ENCODE measurements around the gene KRI1. TPM values are rescaled to one million over a fixed set of nuclear protein-coding genes. Genes with fewer than 3 reads are reported as not detected.

Gene KRI1
- total and polyA plus RNA-seq, 2 donors (not counting 1 experiment from before 2014, with no cell fraction given), result 8.6 to 9.4 TPM

GRCh38 chr19:10553087-10553667, 12.6 kb downstream of the KRI1 start:
- no peak for DNase-seq (ENCODE audit: low read depth in 2 of 2)
- no peaks in the 10 kb centered on the region for H3K4me1 ChIP-seq (ENCODE audit: control insufficient read depth, extremely low read depth, insufficient read depth, low read length)
- no peak overlapping the region for H3K4me3 ChIP-seq (replicated peaks in 1 of 4; ENCODE audit: control extremely low read depth in 1 of 4, insufficient read depth in 1 of 4, low read depth in 3 of 4, low read length in 4 of 4)
- no peak overlapping the region for H3K9ac ChIP-seq (ENCODE audit: insufficient read depth, low read length)
- no peaks in the 10 kb centered on the region for H3K9me3 ChIP-seq (ENCODE audit: control insufficient read depth, insufficient read depth, low read depth, low read length)
- TF ChIP-seq CTCF (conservative IDR thresholded peaks at IDR 0.05 in 1 of 2, IDR thresholded peaks at IDR 0.05 in 1 of 2; ENCODE audit: low read depth in 1 of 2, low read length in 2 of 2) (no peak), EZH2 (IDR thresholded peaks at IDR 0.05; ENCODE audit: low read length, missing control alignments) (no peak)
- H3K27me3 ChIP-seq (ENCODE audit: control insufficient read depth, insufficient read depth, low read length), result no peaks in the 10 kb centered on the region
- no peak overlapping the region for H2AFZ ChIP-seq (ENCODE audit: low read length)
- no peaks in the 10 kb centered on the region for H3K79me2 ChIP-seq (ENCODE audit: control insufficient read depth, insufficient read depth, low read length)
- H3K4me2 ChIP-seq (ENCODE audit: extremely low read depth, insufficient read depth, low read length), result no peak overlapping the region
- no peaks in the 10 kb centered on the region for H4K20me1 ChIP-seq (ENCODE audit: control insufficient read depth, extremely low read depth, insufficient read depth, low read length)
- no peak overlapping the region for H3K27ac ChIP-seq (ENCODE audit: insufficient read depth, low read length)
- H3K36me3 ChIP-seq (ENCODE audit: control insufficient read depth, insufficient read depth, low read length), result peaks cover 40% of the 10 kb centered on the region

GRCh38 chr19:10552510-10553053, 13.2 kb downstream of the KRI1 start:
- H3K4me3 ChIP-seq (replicated peaks in 1 of 4; ENCODE audit: control extremely low read depth in 1 of 4, insufficient read depth in 1 of 4, low read depth in 3 of 4, low read length in 4 of 4), result no peak overlapping the region

More at GRCh38 chr19:10552510-10553053, 13.2 kb downstream of the KRI1 start:
- Histone ChIP-seq H3K9me3 (ENCODE audit: control insufficient read depth, insufficient read depth, low read depth, low read length) (no peaks in the 10 kb centered on the region), H3K4me2 (ENCODE audit: extremely low read depth, insufficient read depth, low read length) (no peak overlapping the region), H3K4me1 (ENCODE audit: control insufficient read depth, extremely low read depth, insufficient read depth, low read length) (no peaks in the 10 kb centered on the region), H3K79me2 (ENCODE audit: control insufficient read depth, insufficient read depth, low read length) (no peaks in the 10 kb centered on the region), H2AFZ (ENCODE audit: low read length) (no peak overlapping the region), H3K27me3 (ENCODE audit: control insufficient read depth, insufficient read depth, low read length) (no peaks in the 10 kb centered on the region), H3K36me3 (ENCODE audit: control insufficient read depth, insufficient read depth, low read length) (peaks cover 36% of the 10 kb centered on the region), H3K9ac (ENCODE audit: insufficient read depth, low read length) (no peak overlapping the region), H3K27ac (ENCODE audit: insufficient read depth, low read length) (no peak overlapping the region), H4K20me1 (ENCODE audit: control insufficient read depth, extremely low read depth, insufficient read depth, low read length) (no peaks in the 10 kb centered on the region)
- TF ChIP-seq EZH2 (IDR thresholded peaks at IDR 0.05; ENCODE audit: low read length, missing control alignments) (no peak), CTCF (conservative IDR thresholded peaks at IDR 0.05 in 1 of 2, IDR thresholded peaks at IDR 0.05 in 1 of 2; ENCODE audit: low read depth in 1 of 2, low read length in 2 of 2) (no peak)
- peak; percentile 17 to 19 for DNase-seq (ENCODE audit: low read depth in 2 of 2)
